ACC112 (cell line): Measurements from ENCODE around the gene CEBPZ.

ENCODE experiments used
- H2AFZ ChIP-seq: fragments of 200-600 bp; sonication (generic); one replicate; pipeline ENCODE4 v1.6.0; 2017; ENCODE audit warnings: antibody characterized with exemption, low read length; ENCODE audit not compliant: unreplicated experiment
- H3K27ac ChIP-seq: fragments of 200-600 bp; sonication (generic); 2 replicates; pipeline ENCODE4 v1.5.1; 2014; ENCODE audit warnings: low read depth, mild to moderate bottlenecking, antibody characterized with exemption, low read length, moderate library complexity
- H3K27me3 ChIP-seq: fragments of 200-600 bp; sonication (generic); 2 replicates; pipeline ENCODE4 v1.6.1; 2014; ENCODE audit warnings: mild to moderate bottlenecking, antibody characterized with exemption, low read length, moderate library complexity, mixed read lengths; ENCODE audit not compliant: insufficient read depth
- H3K36me3 ChIP-seq: fragments of 200-600 bp; sonication (generic); 2 replicates; pipeline ENCODE4 v1.6.1; 2016; ENCODE audit warnings: mild to moderate bottlenecking, antibody characterized with exemption, low read length, moderate library complexity, mixed read lengths; ENCODE audit not compliant: insufficient read depth
- H3K4me1 ChIP-seq: fragments of 200-600 bp; sonication (generic); one replicate; pipeline ENCODE4 v1.6.1; 2016; ENCODE audit warnings: low read length, mixed read lengths; ENCODE audit not compliant: insufficient read depth, unreplicated experiment, control insufficient read depth
- H3K4me3 ChIP-seq: fragments of 200-600 bp; sonication (generic); 2 replicates; pipeline ENCODE4 v1.5.1; 2014; ENCODE audit warnings: mild to moderate bottlenecking, low read depth, low read length
- H3K79me2 ChIP-seq: fragments of 200-600 bp; sonication (generic); one replicate; pipeline ENCODE4 v1.6.0; 2016; ENCODE audit warnings: low read length; ENCODE audit not compliant: control insufficient read depth, unreplicated experiment, insufficient read depth

The CEBPZ gene

DNA sequence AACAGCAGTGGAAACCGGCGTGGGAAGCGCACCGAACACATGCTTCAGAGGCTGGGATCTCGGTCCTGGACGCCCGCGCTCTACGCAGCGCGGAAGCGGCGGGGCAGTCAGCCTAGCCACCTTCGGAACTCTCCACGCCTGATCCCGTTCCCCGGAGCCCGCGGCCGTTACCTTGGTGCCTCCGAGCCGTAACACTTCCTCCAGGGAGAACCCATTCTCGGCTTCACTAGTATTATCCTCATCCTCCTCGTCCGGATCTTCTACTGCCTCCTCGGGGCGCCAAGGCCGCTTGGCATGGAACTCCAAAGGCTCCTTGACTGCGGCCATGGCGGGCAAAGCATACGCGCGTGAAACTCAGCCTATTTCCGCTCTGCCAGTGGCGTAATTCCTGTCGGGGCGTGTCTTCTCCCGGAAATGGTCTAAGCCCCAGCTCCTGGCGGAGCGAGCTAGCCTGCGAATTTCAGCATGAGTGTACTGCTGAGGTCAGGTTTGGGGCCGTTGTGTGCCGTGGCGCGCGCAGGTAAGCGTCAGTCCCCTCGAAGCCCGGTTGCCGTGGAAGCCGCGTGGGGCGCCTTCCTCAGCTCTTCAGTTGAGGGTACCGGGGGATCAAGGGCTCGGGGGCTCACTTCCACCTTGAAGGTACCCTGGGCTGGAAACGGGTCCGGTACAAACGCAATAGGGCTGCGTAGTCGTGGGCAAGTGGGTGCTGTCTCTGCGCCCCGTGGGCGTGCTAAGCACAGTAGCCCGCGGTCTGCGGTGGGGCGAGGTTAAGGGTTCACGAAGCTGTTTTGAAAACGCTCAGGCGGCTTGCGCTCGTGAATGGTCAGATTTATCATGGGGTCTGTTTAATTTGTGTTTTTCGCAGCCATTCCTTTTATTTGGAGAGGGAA is at the start of gene CEBPZ, which contains the start of gene NDUFAF7:
Gene CEBPZ (minus strand): TSS at position 356 of the 890 bp plus-strand sequence. CDS start 29 bp downstream, at position 327.
Gene NDUFAF7 (plus strand): TSS at position 418 of the 890 bp plus-strand sequence. CDS start 48 bp downstream, at position 466.
- peaks cover 23% of the 10 kb centered on the region for H3K4me1 ChIP-seq
- peaks cover 83% of the 10 kb centered on the region for H3K79me2 ChIP-seq
- H3K27ac ChIP-seq, result peak within 1 kb of the TSS; percentile 79
- peak within 1 kb of the TSS; percentile 99 for H3K4me3 ChIP-seq
- peak within 1 kb of the TSS; percentile 94 for H2AFZ ChIP-seq
- H3K27me3 ChIP-seq, result no peaks in the 10 kb centered on the region
- peaks cover 16% of the 10 kb centered on the region; the same call in 1 of the 2 replicates for H3K36me3 ChIP-seq

GRCh38 chr2:37276291-37276690 is 44.9 kb upstream of the CEBPZ start:
- Histone ChIP-seq H3K4me1 (peaks cover 5% of the 10 kb centered on the region), H3K27me3 (no peaks in the 10 kb centered on the region), H3K79me2 (no peaks in the 10 kb centered on the region), H2AFZ (no peak overlapping the region), H3K4me3 (no peak overlapping the region), H3K36me3 (peaks cover 34% of the 10 kb centered on the region), H3K27ac (no peak overlapping the region)

DNA sequence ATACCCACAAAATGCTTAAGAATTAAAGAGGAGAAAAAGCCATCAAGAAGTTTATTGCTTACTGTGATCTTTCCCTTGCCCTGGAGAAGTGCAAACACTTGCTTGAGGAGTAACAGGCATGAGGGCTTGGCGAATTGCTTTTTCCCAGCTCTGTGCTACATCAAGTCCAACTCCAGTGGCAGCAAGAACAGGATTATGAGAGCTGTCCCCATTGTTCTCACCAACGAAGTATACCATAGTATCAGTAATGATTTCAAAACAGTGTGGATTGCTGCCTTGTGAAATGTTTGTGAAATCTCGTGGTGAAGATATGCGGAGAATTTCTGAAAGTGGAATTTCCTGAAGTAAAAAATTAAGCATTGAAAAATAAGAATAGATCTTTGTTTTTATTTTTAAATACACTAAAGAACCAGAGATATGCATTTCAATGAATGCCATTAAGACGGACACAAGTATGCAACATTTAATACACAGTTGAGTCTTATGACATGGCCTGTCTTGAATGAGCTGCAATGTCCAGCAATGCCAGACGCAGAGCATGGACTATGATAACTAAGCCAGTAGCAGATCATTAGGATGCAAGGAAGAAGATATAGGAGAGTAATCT is 43.1 kb upstream of the CEBPZ start:
- no peaks in the 10 kb centered on the region for H3K79me2 ChIP-seq
- H2AFZ ChIP-seq, result no peak overlapping the region
- H3K4me1 ChIP-seq, result peaks cover 5% of the 10 kb centered on the region
- peaks cover 26% of the 10 kb centered on the region; the same call in 1 of the 2 replicates for H3K36me3 ChIP-seq
- H3K27ac ChIP-seq, result no peak overlapping the region
- H3K27me3 ChIP-seq, result no peaks in the 10 kb centered on the region
- H3K4me3 ChIP-seq, result no peak overlapping the region

- no peak overlapping the region for H3K27ac ChIP-seq
- no peak overlapping the region for H2AFZ ChIP-seq
- no peaks in the 10 kb centered on the region for H3K27me3 ChIP-seq
- H3K4me1 ChIP-seq, result peaks cover 5% of the 10 kb centered on the region
- H3K4me3 ChIP-seq, result no peak overlapping the region
- H3K79me2 ChIP-seq, result no peaks in the 10 kb centered on the region
- peaks cover 27% of the 10 kb centered on the region for H3K36me3 ChIP-seq
These were observed 40.1 kb upstream of the CEBPZ start for GRCh38 chr2:37271376-37272067.

- no peaks in the 10 kb centered on the region for H3K27me3 ChIP-seq
- no peaks in the 10 kb centered on the region for H3K79me2 ChIP-seq
- H3K27ac ChIP-seq, result no peak overlapping the region
- no peak overlapping the region for H2AFZ ChIP-seq
- no peaks in the 10 kb centered on the region for H3K4me1 ChIP-seq
- H3K36me3 ChIP-seq, result peaks cover 14% of the 10 kb centered on the region
- no peak overlapping the region for H3K4me3 ChIP-seq
These were observed 36.7 kb upstream of the CEBPZ start for GRCh38 chr2:37268111-37268510.

GRCh38 chr2:37267685-37268084 is 36.3 kb upstream of the CEBPZ start:
- no peak overlapping the region for H3K27ac ChIP-seq
- H3K36me3 ChIP-seq, result peaks cover 11% of the 10 kb centered on the region
- no peak overlapping the region for H2AFZ ChIP-seq

DNA sequence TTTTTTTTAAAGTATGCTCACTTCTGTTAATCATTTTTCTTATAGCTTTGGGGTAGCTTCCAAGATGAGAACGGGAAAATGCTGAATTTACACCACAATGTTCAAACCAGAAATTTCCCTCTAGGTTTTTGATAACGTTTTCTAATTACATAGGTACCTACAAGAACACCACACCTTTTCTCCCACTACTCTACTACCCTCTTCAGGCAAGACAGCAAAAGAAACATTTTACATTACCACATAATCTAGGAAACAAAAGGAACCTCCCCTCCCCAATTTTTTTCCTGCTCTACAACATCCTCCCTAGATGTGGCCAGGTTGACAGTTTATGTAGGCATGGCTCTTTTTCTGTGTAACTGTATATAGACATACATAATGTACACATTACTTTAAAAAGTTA is 32.4 kb upstream of the CEBPZ start:
- H3K79me2 ChIP-seq, result no peaks in the 10 kb centered on the region
- no peak overlapping the region for H3K4me3 ChIP-seq
- H3K4me1 ChIP-seq, result no peaks in the 10 kb centered on the region
- no peak overlapping the region for H2AFZ ChIP-seq
- H3K36me3 ChIP-seq, result peaks cover 13% of the 10 kb centered on the region
- no peaks in the 10 kb centered on the region for H3K27me3 ChIP-seq
- H3K27ac ChIP-seq, result no peak overlapping the region

More at GRCh38 chr2:37267685-37268084, 36.3 kb upstream of the CEBPZ start:
- Histone ChIP-seq H3K4me3 (no peak overlapping the region), H3K4me1 (no peaks in the 10 kb centered on the region), H3K79me2 (no peaks in the 10 kb centered on the region), H3K27me3 (no peaks in the 10 kb centered on the region)

DNA sequence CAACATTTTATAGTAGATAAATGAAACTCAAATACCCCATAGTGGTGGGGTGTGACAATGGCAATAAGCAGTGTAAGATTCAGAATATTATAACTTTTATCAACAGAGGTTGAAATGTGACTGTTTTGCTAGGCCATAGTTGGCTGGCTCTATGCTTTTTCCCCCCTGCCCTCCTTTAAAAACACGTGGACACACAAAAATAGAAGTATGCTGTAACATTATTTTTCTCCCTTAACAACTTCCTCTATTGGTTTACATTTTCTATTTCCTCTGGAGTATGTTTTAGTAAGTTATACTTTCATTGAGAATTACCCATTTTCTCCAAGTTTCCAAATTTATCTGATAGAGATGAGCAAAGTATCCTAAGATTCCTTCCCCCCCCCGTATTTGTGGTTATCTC is 31.1 kb upstream of the CEBPZ start:
- Histone ChIP-seq H2AFZ (no peak overlapping the region), H3K79me2 (no peaks in the 10 kb centered on the region), H3K4me1 (no peaks in the 10 kb centered on the region), H3K4me3 (no peak overlapping the region), H3K27ac (no peak overlapping the region), H3K36me3 (peaks cover 5% of the 10 kb centered on the region; the same call in 1 of the 2 replicates), H3K27me3 (no peaks in the 10 kb centered on the region)

DNA sequence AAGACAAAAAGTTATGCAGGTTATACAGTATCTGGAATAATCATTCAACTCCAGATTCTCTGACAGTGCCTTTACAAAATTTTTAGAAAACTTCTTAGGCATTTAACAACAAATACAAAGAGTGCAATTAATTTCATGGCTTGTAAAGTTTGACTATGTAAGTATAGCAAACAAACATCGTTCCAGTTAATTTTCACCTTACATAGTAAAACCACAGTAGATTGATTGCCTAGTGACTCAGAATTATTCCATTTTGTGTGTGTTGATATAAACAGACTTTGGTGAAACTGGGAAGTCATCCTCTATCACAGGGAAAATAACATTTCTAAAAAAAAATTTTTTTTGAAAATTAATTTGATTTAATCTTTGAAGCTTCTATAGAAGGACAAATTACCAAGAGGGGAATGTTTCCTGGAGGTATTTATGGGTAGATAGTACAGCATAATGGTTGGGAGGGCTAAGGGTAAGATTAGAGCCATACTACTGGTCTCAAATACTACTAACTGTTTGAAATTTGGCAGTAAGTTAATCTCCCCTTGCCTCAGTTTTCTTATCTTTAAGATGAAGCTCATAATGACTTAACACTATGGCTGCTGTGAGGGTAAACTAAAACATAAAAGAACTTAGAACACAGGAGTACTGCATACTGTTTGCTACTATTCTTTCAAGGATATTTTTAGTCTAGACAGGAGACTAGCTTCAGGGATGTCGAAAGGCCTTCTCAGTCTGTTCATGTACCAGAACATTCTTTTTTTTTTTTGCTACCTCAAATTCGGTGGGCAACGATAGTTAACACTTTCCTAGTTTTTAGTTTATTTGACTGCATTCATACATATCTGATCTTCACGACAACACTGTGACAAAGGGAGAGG is 19.7 kb upstream of the CEBPZ start:
- Histone ChIP-seq H3K79me2 (no peaks in the 10 kb centered on the region), H3K4me3 (no peak overlapping the region), H3K27ac (no peak overlapping the region), H3K36me3 (peaks cover 38% of the 10 kb centered on the region), H3K4me1 (no peaks in the 10 kb centered on the region), H3K27me3 (no peaks in the 10 kb centered on the region), H2AFZ (no peak overlapping the region)

DNA sequence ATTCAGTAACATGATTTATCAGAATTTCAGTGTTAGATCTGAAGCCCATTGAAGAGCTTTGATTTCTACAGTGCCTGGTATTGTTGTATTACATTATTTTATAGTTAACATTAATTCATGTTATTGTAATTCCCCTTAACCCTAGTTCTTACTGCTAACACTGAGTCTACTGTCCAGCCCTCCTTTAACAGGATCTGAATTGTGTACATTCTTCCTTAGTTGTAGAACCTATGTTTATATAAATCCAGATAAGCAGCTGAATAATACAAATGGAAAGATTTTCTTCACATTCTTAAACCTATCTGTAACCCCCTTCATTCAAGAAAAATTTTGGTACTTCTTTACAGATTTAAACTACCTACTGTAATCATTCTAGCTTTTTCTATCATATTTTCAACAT is 14.8 kb upstream of the CEBPZ start:
- H2AFZ ChIP-seq, result no peak overlapping the region
- H3K36me3 ChIP-seq, result peaks cover 25% of the 10 kb centered on the region
- no peaks in the 10 kb centered on the region for H3K27me3 ChIP-seq
- H3K4me3 ChIP-seq, result no peak overlapping the region
- no peak overlapping the region for H3K27ac ChIP-seq
- H3K4me1 ChIP-seq, result no peaks in the 10 kb centered on the region
- H3K79me2 ChIP-seq, result no peaks in the 10 kb centered on the region
